ENCODE data around the gene SDK1. TPM values are rescaled to one million over a fixed set of nuclear protein-coding genes. Genes with fewer than 3 reads are reported as not detected.
A peak's percentile ranks its signal among the peaks of the same experiment; 100 is the strongest.

SDK1 gene
- total and polyA plus RNA-seq, 7 experiments from 2014 or later = 0.07 to 2.5 (median 0.54) TPM

DNA sequence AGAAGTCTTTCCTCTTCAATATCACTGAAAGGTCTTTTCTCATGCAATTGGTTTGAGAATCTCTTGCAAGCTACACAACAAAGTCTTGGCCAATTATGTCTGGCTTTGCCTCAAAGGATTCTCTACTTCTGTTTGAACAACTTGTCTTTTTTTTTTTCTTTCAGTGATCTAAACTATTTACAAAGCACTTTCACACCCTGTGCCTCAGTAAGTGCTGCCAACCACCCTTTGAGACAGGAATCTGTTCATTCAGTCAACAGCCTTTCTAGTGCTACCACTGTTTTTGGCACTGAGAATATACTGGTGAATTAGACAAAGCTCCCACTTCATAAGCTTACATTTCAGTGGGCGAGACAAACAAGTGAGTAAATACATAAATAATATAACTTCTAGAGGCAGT, 26.9 kb upstream of the SDK1 start:
- no peaks in the 10 kb centered on the region for H3K4me1 ChIP-seq (ENCODE audit: control insufficient read depth in 2 of 2, insufficient read depth in 2 of 2, low read length in 2 of 2)
- H3K36me3 ChIP-seq (ENCODE audit: control insufficient read depth in 2 of 3, insufficient read depth in 3 of 3, low read length in 3 of 3) = no peaks in the 10 kb centered on the region
- peaks cover 0 to 9% (median 0%) of the 10 kb centered on the region in 5 donors for H3K27me3 Mint-ChIP-seq
- no peaks in the 10 kb centered on the region for H3K9me3 ChIP-seq (ENCODE audit: control insufficient read depth in 2 of 3, low read length in 3 of 3)
- ChIA-PET CTCF (no interaction called here), POLR2A (no interaction called here)
- H3K4me3 Mint-ChIP-seq = no peak overlapping the region
- DNase-seq = no peak
- intact Hi-C loops (cut with micrococcal nuclease) = no loop called here
- no peak overlapping the region for H3K27ac Mint-ChIP-seq
- ATAC-seq = no peak
- no peaks in the 10 kb centered on the region for H3K4me1 Mint-ChIP-seq
- no peak overlapping the region for H3K4me3 ChIP-seq (ENCODE audit: low read length)
- H3K27me3 ChIP-seq (ENCODE audit: control insufficient read depth in 2 of 2, insufficient read depth in 2 of 2, low read length in 2 of 2) = no peaks in the 10 kb centered on the region
- peaks cover 0 to 3% (median 0%) of the 10 kb centered on the region in 5 donors for H3K36me3 Mint-ChIP-seq
- no peak overlapping the region for H3K27ac ChIP-seq (ENCODE audit: low read depth, low read length)
- H3K9me3 Mint-ChIP-seq = peaks cover 0 to 9% (median 0%) of the 10 kb centered on the region in 11 donors

DNA sequence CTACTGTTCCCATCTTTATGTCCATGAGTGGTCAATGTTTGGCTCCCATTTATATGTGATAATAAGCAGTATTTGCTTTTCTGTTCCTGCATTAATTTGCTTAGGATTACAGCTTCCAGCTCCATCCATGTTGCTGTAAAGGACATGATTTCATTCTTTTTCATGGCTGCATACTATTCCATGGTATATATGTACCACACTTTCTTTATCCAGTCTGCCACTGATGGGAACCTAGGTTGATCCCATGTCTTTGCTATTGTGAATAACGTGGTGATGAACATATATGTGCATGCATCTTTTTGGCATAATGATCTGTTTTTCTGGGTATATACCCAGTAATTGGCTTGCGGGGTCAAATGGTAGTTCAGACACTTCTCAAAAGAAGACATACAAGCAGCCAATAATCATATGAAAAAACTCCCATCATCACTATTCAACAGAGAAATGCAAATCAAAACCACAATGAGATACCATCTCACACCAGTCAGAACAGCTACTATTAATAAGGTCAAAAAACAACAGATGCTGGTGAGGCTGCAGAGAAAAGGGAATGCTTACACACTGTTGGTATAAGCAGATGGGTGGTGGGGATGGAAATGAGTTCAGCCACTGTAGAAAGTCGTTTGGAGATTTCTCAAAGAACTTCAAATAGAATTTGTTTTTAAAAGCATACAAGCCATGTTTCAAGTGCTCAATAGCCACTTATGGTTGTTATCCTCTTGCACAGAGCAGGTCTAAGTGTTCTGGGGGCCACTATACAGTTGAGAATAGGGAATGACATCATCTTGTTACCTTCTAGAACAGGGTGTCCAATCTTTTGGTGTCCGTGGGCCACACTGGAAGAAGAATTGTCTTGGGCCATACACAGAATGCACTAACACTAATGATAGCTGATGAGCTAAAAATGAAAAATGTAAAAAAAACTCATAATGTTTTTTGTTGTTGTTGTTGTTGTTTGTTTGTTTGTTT, 23.2 kb upstream of the SDK1 start:
- ATAC-seq (no peak), DNase-seq (no peak)
- H3K4me1 Mint-ChIP-seq = no peaks in the 10 kb centered on the region
- ChIA-PET CTCF (no interaction called here), POLR2A (no interaction called here)
- no peak overlapping the region for H3K27ac Mint-ChIP-seq
- H3K27ac ChIP-seq (ENCODE audit: low read depth, low read length) = no peak overlapping the region
- no peaks in the 10 kb centered on the region for H3K36me3 ChIP-seq (ENCODE audit: control insufficient read depth in 2 of 3, insufficient read depth in 3 of 3, low read length in 3 of 3)
- no peak overlapping the region for H3K4me3 ChIP-seq (ENCODE audit: low read length)
- no peaks in the 10 kb centered on the region for H3K27me3 ChIP-seq (ENCODE audit: control insufficient read depth in 2 of 2, insufficient read depth in 2 of 2, low read length in 2 of 2)
- peaks cover 0 to 3% (median 0%) of the 10 kb centered on the region in 5 donors for H3K36me3 Mint-ChIP-seq
- no peak overlapping the region for H3K4me3 Mint-ChIP-seq
- peaks cover 0 to 9% (median 0%) of the 10 kb centered on the region in 11 donors for H3K9me3 Mint-ChIP-seq
- H3K9me3 ChIP-seq (ENCODE audit: control insufficient read depth in 2 of 3, low read length in 3 of 3) = no peaks in the 10 kb centered on the region
- peaks cover 0 to 14% (median 4%) of the 10 kb centered on the region in 5 donors for H3K27me3 Mint-ChIP-seq
- no peaks in the 10 kb centered on the region for H3K4me1 ChIP-seq (ENCODE audit: control insufficient read depth in 2 of 2, insufficient read depth in 2 of 2, low read length in 2 of 2)
- intact Hi-C loops (cut with micrococcal nuclease) = no loop called here

DNA sequence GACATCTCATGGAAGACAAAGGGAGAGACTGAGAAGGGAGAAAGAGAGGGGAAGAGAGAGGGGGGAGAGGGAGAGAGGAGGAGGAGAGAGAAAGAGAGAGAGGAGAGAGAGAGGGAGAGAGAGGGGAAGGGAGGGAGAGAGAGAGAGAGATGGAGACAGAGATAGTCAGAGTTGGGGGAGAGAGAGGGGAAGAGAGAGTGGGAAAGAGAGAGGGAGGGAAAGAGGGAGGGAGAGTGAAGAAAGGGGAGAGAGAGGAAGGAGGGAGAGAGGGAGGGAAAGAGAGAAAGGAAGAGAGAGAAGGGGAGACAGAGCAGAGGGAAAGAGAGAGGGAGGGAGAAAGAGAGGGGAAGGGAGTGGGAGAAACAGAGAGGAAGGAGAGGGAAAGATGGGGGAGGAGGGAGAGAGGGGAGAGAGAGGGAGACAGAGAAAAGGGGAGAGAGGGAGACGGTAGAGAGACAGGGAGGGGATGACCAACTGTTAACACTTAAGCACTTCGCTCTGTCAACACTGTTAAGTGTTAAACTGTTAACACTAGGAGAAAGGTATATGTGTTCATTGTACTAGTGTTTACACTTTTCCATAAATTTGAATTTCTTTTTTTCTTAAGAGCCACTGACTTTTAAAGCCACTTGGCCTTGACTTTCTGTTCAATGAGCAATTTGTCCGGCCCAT, 21.8 kb upstream of the SDK1 start:
- Mint-ChIP-seq H3K27me3 (peaks cover 0 to 10% (median 5%) of the 10 kb centered on the region in 5 donors), H3K9me3 (peaks cover 0 to 9% (median 0%) of the 10 kb centered on the region in 11 donors), H3K36me3 (peaks cover 0 to 3% (median 0%) of the 10 kb centered on the region in 5 donors), H3K4me3 (no peak overlapping the region), H3K4me1 (no peaks in the 10 kb centered on the region), H3K27ac (no peak overlapping the region)
- Histone ChIP-seq H3K4me1 (ENCODE audit: control insufficient read depth in 2 of 2, insufficient read depth in 2 of 2, low read length in 2 of 2) (no peaks in the 10 kb centered on the region), H3K27me3 (ENCODE audit: control insufficient read depth in 2 of 2, insufficient read depth in 2 of 2, low read length in 2 of 2) (no peaks in the 10 kb centered on the region), H3K27ac (ENCODE audit: low read depth, low read length) (no peak overlapping the region), H3K36me3 (ENCODE audit: control insufficient read depth in 2 of 3, insufficient read depth in 3 of 3, low read length in 3 of 3) (no peaks in the 10 kb centered on the region), H3K9me3 (ENCODE audit: control insufficient read depth in 2 of 3, low read length in 3 of 3) (no peaks in the 10 kb centered on the region), H3K4me3 (ENCODE audit: low read length) (no peak overlapping the region)
- ChIA-PET CTCF (no interaction called here), POLR2A (no interaction called here)
- intact Hi-C loops (cut with micrococcal nuclease) = no loop called here
- ATAC-seq = no peak
- DNase-seq = no peak

DNA sequence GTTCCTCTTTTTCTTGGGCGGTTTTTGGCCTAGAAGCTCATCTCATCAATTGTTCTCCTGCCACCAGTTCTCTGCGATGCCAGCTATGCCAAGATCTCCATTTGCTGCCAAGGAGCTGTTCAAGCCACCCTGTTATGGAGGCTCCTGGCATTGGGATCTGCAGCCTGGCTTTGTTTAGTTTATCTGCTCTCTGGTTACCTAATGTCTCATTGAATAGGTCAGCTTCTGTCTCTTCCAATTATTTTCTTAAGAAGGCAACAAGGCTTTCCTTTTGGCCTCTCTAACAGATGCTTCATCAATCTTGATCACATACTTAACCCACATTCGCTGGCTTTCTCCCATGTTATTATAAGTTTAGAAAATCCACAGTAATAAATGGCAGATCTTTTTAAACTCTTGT, 20.6 kb upstream of the SDK1 start:
- DNase-seq = no peak
- H3K36me3 Mint-ChIP-seq = peaks cover 0 to 3% (median 0%) of the 10 kb centered on the region in 5 donors

DNA sequence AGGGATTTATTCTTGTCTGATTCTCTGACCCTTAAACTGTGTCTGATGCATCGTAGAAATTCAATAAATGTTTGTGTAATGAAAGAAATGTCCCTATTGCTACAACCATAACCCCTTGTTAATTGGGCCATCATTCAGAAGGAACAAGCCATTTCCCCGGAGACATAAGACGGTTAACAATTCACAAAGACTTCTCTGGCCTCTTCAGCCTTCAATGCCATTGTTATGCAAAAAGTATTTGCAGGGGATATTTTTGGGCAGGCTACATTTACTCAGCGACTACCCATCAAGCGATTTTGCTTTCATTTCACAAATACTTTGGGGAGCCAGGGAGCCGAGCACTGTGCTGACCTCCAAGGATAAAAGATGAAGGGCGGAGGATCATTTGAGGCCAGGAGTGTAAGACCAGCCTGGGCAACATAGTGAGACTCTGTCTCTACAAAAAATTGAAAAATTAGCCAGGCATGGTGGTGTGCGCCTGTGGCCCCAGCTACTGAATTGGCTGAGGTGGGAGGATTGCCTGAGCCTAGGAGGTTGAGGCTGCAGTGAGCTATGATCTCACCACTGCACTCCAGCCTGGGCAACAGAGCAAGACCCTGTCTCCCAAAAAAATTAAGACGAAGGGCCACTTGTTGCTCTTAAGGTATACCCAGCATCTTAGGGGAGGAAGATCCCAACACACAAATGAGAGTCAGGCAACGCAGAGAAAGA, 20.0 kb upstream of the SDK1 start:
- no peak overlapping the region for H3K27ac ChIP-seq (ENCODE audit: low read depth, low read length)
- ATAC-seq (no peak), DNase-seq (no peak)
- ChIA-PET CTCF (interaction anchor here (0.6 kb wide), 1 partner anchor 860 kb away, joined by 7 read pairs; no protein-coding TSS in a partner anchor), POLR2A (no interaction called here)
- H3K27me3 ChIP-seq (ENCODE audit: control insufficient read depth in 2 of 2, insufficient read depth in 2 of 2, low read length in 2 of 2) = no peaks in the 10 kb centered on the region
- H3K4me1 Mint-ChIP-seq = no peaks in the 10 kb centered on the region
- no peak overlapping the region for H3K27ac Mint-ChIP-seq
- no peak overlapping the region for H3K4me3 Mint-ChIP-seq
- H3K9me3 ChIP-seq (ENCODE audit: control insufficient read depth in 2 of 3, low read length in 3 of 3) = no peaks in the 10 kb centered on the region
- H3K27me3 Mint-ChIP-seq = peaks cover 0 to 10% (median 3%) of the 10 kb centered on the region in 5 donors
- H3K9me3 Mint-ChIP-seq = peaks cover 0 to 7% (median 0%) of the 10 kb centered on the region in 11 donors
- no peaks in the 10 kb centered on the region for H3K4me1 ChIP-seq (ENCODE audit: control insufficient read depth in 2 of 2, insufficient read depth in 2 of 2, low read length in 2 of 2)
- peaks cover 0 to 3% (median 0%) of the 10 kb centered on the region in 5 donors for H3K36me3 Mint-ChIP-seq
- intact Hi-C loops (cut with micrococcal nuclease) = no loop called here
- H3K36me3 ChIP-seq (ENCODE audit: control insufficient read depth in 2 of 3, insufficient read depth in 3 of 3, low read length in 3 of 3) = no peaks in the 10 kb centered on the region
- H3K4me3 ChIP-seq (ENCODE audit: low read length) = no peak overlapping the region

More for the DNA sequence above, 20.6 kb upstream of the SDK1 start:
- Mint-ChIP-seq H3K27ac (no peak overlapping the region), H3K27me3 (peaks cover 0 to 10% (median 5%) of the 10 kb centered on the region in 5 donors), H3K4me3 (no peak overlapping the region), H3K9me3 (peaks cover 0 to 9% (median 0%) of the 10 kb centered on the region in 11 donors), H3K4me1 (no peaks in the 10 kb centered on the region)
- intact Hi-C loops (cut with micrococcal nuclease) = no loop called here
- Histone ChIP-seq H3K4me1 (ENCODE audit: control insufficient read depth in 2 of 2, insufficient read depth in 2 of 2, low read length in 2 of 2) (no peaks in the 10 kb centered on the region), H3K4me3 (ENCODE audit: low read length) (no peak overlapping the region), H3K27ac (ENCODE audit: low read depth, low read length) (no peak overlapping the region), H3K9me3 (ENCODE audit: control insufficient read depth in 2 of 3, low read length in 3 of 3) (no peaks in the 10 kb centered on the region), H3K27me3 (ENCODE audit: control insufficient read depth in 2 of 2, insufficient read depth in 2 of 2, low read length in 2 of 2) (no peaks in the 10 kb centered on the region), H3K36me3 (ENCODE audit: control insufficient read depth in 2 of 3, insufficient read depth in 3 of 3, low read length in 3 of 3) (no peaks in the 10 kb centered on the region)
- ChIA-PET POLR2A (no interaction called here), CTCF (no interaction called here)
- ATAC-seq = no peak

DNA sequence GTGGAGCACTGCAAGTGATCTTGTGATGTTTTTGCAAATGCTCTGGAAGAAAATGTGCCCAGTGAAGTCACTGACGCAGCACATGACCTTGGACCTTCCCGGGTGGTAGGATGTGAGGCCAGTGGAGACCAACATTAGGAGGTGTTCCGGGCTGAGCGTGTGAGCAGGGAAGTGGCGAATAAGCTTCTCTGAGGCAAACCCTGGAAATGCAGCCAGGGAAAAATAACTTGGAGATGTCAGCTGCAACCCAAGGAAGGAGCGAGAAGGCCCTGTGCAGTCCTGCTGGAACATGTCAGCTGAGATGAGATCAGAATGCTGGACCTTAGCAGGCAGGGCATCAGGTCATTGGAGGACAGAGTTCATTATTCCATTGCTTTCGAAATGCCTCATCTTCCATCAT, 18.6 kb upstream of the SDK1 start:
- Mint-ChIP-seq H3K9me3 (peaks cover 0 to 10% (median 0%) of the 10 kb centered on the region in 11 donors), H3K27me3 (peaks cover 0 to 10% (median 3%) of the 10 kb centered on the region in 5 donors), H3K36me3 (peaks cover 0 to 2% (median 0%) of the 10 kb centered on the region in 5 donors), H3K27ac (peak overlapping the region in 1 of 9 donors; percentile 22), H3K4me3 (no peak overlapping the region), H3K4me1 (no peaks in the 10 kb centered on the region)
- DNase-seq (no peak), ATAC-seq (no peak)
- Histone ChIP-seq H3K27ac (ENCODE audit: low read depth, low read length) (no peak overlapping the region), H3K36me3 (ENCODE audit: control insufficient read depth in 2 of 3, insufficient read depth in 3 of 3, low read length in 3 of 3) (no peaks in the 10 kb centered on the region), H3K9me3 (ENCODE audit: control insufficient read depth in 2 of 3, low read length in 3 of 3) (no peaks in the 10 kb centered on the region), H3K27me3 (ENCODE audit: control insufficient read depth in 2 of 2, insufficient read depth in 2 of 2, low read length in 2 of 2) (no peaks in the 10 kb centered on the region), H3K4me3 (ENCODE audit: low read length) (no peak overlapping the region), H3K4me1 (ENCODE audit: control insufficient read depth in 2 of 2, insufficient read depth in 2 of 2, low read length in 2 of 2) (no peaks in the 10 kb centered on the region)
- ChIA-PET POLR2A (no interaction called here), CTCF (no interaction called here)
- intact Hi-C loops (cut with micrococcal nuclease) = no loop called here

Measured in naive thymus-derived CD4-positive, alpha-beta T cell (primary cell).